ENCODE results near the gene SVEP1.

DNA sequence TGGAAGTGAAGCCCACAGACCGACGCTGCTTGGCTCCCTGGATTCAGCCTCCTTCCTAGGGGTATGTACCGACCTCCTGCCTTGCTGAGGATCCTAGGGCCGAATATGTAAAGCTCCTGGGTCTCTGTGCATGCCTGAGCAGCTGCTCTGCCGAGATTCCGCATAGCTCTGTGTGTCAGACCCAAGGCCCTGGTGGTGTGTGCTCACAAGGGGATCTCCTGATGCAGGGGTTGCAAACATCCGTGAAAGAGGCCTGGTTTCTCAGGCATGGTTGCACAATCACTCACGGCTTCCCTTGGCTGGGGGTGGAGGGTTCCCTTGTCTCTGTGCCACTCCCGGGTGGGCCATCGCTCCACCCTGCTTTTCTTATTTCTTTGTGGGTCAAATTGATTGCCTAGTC is 19.9 kb upstream of the SVEP1 start:
- TF ChIP-seq, protein P1, sequence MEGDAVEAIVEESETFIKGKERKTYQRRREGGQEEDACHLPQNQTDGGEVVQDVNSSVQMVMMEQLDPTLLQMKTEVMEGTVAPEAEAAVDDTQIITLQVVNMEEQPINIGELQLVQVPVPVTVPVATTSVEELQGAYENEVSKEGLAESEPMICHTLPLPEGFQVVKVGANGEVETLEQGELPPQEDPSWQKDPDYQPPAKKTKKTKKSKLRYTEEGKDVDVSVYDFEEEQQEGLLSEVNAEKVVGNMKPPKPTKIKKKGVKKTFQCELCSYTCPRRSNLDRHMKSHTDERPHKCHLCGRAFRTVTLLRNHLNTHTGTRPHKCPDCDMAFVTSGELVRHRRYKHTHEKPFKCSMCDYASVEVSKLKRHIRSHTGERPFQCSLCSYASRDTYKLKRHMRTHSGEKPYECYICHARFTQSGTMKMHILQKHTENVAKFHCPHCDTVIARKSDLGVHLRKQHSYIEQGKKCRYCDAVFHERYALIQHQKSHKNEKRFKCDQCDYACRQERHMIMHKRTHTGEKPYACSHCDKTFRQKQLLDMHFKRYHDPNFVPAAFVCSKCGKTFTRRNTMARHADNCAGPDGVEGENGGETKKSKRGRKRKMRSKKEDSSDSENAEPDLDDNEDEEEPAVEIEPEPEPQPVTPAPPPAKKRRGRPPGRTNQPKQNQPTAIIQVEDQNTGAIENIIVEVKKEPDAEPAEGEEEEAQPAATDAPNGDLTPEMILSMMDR (IDR thresholded peaks at IDR 0.05) = no peak
- no peak for TF ChIP-seq FOXJ3 (CRISPR knock-in tag; IDR thresholded peaks at IDR 0.05)
- TF ChIP-seq, protein P2, sequence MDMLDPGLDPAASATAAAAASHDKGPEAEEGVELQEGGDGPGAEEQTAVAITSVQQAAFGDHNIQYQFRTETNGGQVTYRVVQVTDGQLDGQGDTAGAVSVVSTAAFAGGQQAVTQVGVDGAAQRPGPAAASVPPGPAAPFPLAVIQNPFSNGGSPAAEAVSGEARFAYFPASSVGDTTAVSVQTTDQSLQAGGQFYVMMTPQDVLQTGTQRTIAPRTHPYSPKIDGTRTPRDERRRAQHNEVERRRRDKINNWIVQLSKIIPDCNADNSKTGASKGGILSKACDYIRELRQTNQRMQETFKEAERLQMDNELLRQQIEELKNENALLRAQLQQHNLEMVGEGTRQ (IDR thresholded peaks at IDR 0.05; ENCODE audit: borderline replicate concordance, low read depth, low read length) = no peak
- TF ChIP-seq YY1 (IDR thresholded peaks at IDR 0.05; ENCODE audit: low read depth) = no peak
- no peak for TF ChIP-seq GABPA (IDR thresholded peaks at IDR 0.05; ENCODE audit: low read depth)
- no peak for TF ChIP-seq TAF1 (IDR thresholded peaks at IDR 0.05; ENCODE audit: borderline replicate concordance, low read depth, low read length)
- TF ChIP-seq RFX5 (IDR thresholded peaks at IDR 0.05; ENCODE audit: low read length) = no peak
- TF ChIP-seq, protein P3, sequence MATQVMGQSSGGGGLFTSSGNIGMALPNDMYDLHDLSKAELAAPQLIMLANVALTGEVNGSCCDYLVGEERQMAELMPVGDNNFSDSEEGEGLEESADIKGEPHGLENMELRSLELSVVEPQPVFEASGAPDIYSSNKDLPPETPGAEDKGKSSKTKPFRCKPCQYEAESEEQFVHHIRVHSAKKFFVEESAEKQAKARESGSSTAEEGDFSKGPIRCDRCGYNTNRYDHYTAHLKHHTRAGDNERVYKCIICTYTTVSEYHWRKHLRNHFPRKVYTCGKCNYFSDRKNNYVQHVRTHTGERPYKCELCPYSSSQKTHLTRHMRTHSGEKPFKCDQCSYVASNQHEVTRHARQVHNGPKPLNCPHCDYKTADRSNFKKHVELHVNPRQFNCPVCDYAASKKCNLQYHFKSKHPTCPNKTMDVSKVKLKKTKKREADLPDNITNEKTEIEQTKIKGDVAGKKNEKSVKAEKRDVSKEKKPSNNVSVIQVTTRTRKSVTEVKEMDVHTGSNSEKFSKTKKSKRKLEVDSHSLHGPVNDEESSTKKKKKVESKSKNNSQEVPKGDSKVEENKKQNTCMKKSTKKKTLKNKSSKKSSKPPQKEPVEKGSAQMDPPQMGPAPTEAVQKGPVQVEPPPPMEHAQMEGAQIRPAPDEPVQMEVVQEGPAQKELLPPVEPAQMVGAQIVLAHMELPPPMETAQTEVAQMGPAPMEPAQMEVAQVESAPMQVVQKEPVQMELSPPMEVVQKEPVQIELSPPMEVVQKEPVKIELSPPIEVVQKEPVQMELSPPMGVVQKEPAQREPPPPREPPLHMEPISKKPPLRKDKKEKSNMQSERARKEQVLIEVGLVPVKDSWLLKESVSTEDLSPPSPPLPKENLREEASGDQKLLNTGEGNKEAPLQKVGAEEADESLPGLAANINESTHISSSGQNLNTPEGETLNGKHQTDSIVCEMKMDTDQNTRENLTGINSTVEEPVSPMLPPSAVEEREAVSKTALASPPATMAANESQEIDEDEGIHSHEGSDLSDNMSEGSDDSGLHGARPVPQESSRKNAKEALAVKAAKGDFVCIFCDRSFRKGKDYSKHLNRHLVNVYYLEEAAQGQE (IDR thresholded peaks at IDR 0.05; ENCODE audit: low read depth, low read length) = no peak
- TF ChIP-seq JUND (IDR thresholded peaks at IDR 0.05) = no peak
- TF ChIP-seq RXRA (IDR thresholded peaks at IDR 0.05; ENCODE audit: borderline replicate concordance, low read depth) = no peak
- TF ChIP-seq, protein P4, sequence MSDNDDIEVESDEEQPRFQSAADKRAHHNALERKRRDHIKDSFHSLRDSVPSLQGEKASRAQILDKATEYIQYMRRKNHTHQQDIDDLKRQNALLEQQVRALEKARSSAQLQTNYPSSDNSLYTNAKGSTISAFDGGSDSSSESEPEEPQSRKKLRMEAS (IDR thresholded peaks at IDR 0.05; ENCODE audit: low read depth) = no peak
- no peak for TF ChIP-seq POLR2AphosphoS5 (IDR thresholded peaks at IDR 0.05; ENCODE audit: low read depth, low read length)
- no peak for TF ChIP-seq MEF2A (IDR thresholded peaks at IDR 0.05; ENCODE audit: borderline replicate concordance, low read depth)

Data from SK-N-SH (cell line).